Measurements from ENCODE around the gene CACNA1E. TPM values are rescaled to one million over a fixed set of nuclear protein-coding genes. Genes with fewer than 3 reads are reported as not detected.

CACNA1E gene
- total RNA-seq, 1 experiment from 2014 or later: 0.45 TPM

- intact Hi-C loops (cut with micrococcal nuclease; ENCODE audit: unreplicated experiment): loop anchor here (5.0 kb wide), 1 partner anchor 89 kb away; no protein-coding TSS in a partner anchor
- H3K36me3 Mint-ChIP-seq (ENCODE audit: insufficient read depth, unreplicated experiment): no peaks in the 10 kb centered on the region
- CTCF ChIA-PET: no interaction called here
- no peaks in the 10 kb centered on the region for H3K9me3 Mint-ChIP-seq (ENCODE audit: unreplicated experiment)
- Histone ChIP-seq H3K36me3 (ENCODE audit: control insufficient read depth, insufficient read depth, low read length) (no peaks in the 10 kb centered on the region), H3K27me3 (replicated peaks; ENCODE audit: control insufficient read depth, insufficient read depth, low read length) (no peaks in the 10 kb centered on the region), H3K9me3 (no peaks in the 10 kb centered on the region), H3K4me1 (no peaks in the 10 kb centered on the region), H3K4me3 (ENCODE audit: low read depth, low read length) (no peak overlapping the region)
- BruUV-seq (replicated peaks): no TSS peak
- H3K27me3 Mint-ChIP-seq (ENCODE audit: insufficient read depth, unreplicated experiment): peaks cover 12% of the 10 kb centered on the region
- peak; percentile 33 to 46 for TF ChIP-seq CTCF (IDR thresholded peaks at IDR 0.05; ENCODE audit: insufficient read depth in 1 of 2, low read depth in 1 of 2, low read length in 1 of 2, severe bottlenecking in 1 of 2, unreplicated experiment in 1 of 2)
- POLR2A ChIA-PET: no interaction called here
- H3K4me1 Mint-ChIP-seq (ENCODE audit: low read depth, unreplicated experiment): no peaks in the 10 kb centered on the region
- no peak overlapping the region for H3K4me3 Mint-ChIP-seq (ENCODE audit: unreplicated experiment)
- DNase-seq: peak in 1 of 2 experiments; percentile 27
- H3K27ac Mint-ChIP-seq (ENCODE audit: unreplicated experiment): no peak overlapping the region
Observed at GRCh38 chr1:181587870-181588438, 104.6 kb downstream of the CACNA1E start.

- H3K4me3 Mint-ChIP-seq (ENCODE audit: unreplicated experiment): no peak overlapping the region
- H3K4me1 ChIP-seq: no peaks in the 10 kb centered on the region
- no peaks in the 10 kb centered on the region for H3K27me3 ChIP-seq (replicated peaks; ENCODE audit: control insufficient read depth, insufficient read depth, low read length)
- peaks cover 12% of the 10 kb centered on the region for H3K27me3 Mint-ChIP-seq (ENCODE audit: insufficient read depth, unreplicated experiment)
- ChIA-PET POLR2A (no interaction called here), CTCF (no interaction called here)
- H3K27ac Mint-ChIP-seq (ENCODE audit: unreplicated experiment): no peak overlapping the region
- no peaks in the 10 kb centered on the region for H3K4me1 Mint-ChIP-seq (ENCODE audit: low read depth, unreplicated experiment)
- H3K9me3 Mint-ChIP-seq (ENCODE audit: unreplicated experiment): no peaks in the 10 kb centered on the region
- no peak for TF ChIP-seq CTCF (IDR thresholded peaks at IDR 0.05; ENCODE audit: insufficient read depth in 1 of 2, low read depth in 1 of 2, low read length in 1 of 2, severe bottlenecking in 1 of 2, unreplicated experiment in 1 of 2)
- no peak for DNase-seq
- intact Hi-C loops (cut with micrococcal nuclease; ENCODE audit: unreplicated experiment): loop anchor here (5.0 kb wide), 1 partner anchor 89 kb away; no protein-coding TSS in a partner anchor
- no peaks in the 10 kb centered on the region for H3K9me3 ChIP-seq
- no peaks in the 10 kb centered on the region for H3K36me3 ChIP-seq (ENCODE audit: control insufficient read depth, insufficient read depth, low read length)
- BruUV-seq (replicated peaks): no TSS peak
- H3K4me3 ChIP-seq (ENCODE audit: low read depth, low read length): no peak overlapping the region
- no peaks in the 10 kb centered on the region for H3K36me3 Mint-ChIP-seq (ENCODE audit: insufficient read depth, unreplicated experiment)
Observed at GRCh38 chr1:181588631-181589030, 105.3 kb downstream of the CACNA1E start.

- ChIA-PET POLR2A (no interaction called here), CTCF (no interaction called here)
- Mint-ChIP-seq H3K4me3 (ENCODE audit: unreplicated experiment) (no peak overlapping the region), H3K36me3 (ENCODE audit: insufficient read depth, unreplicated experiment) (no peaks in the 10 kb centered on the region), H3K27ac (ENCODE audit: unreplicated experiment) (no peak overlapping the region), H3K27me3 (ENCODE audit: insufficient read depth, unreplicated experiment) (peaks cover 18% of the 10 kb centered on the region), H3K9me3 (ENCODE audit: unreplicated experiment) (no peaks in the 10 kb centered on the region), H3K4me1 (ENCODE audit: low read depth, unreplicated experiment) (no peaks in the 10 kb centered on the region)
- H3K9me3 ChIP-seq: no peaks in the 10 kb centered on the region
- no peaks in the 10 kb centered on the region for H3K4me1 ChIP-seq
- intact Hi-C loops (cut with micrococcal nuclease; ENCODE audit: unreplicated experiment): no loop called here
- no peaks in the 10 kb centered on the region for H3K36me3 ChIP-seq (ENCODE audit: control insufficient read depth, insufficient read depth, low read length)
- no peaks in the 10 kb centered on the region for H3K27me3 ChIP-seq (replicated peaks; ENCODE audit: control insufficient read depth, insufficient read depth, low read length)
- no peak for TF ChIP-seq CTCF (IDR thresholded peaks at IDR 0.05; ENCODE audit: insufficient read depth in 1 of 2, low read depth in 1 of 2, low read length in 1 of 2, severe bottlenecking in 1 of 2, unreplicated experiment in 1 of 2)
- H3K4me3 ChIP-seq (ENCODE audit: low read depth, low read length): no peak overlapping the region
- BruUV-seq (replicated peaks): no TSS peak
- DNase-seq: no peak
Observed at GRCh38 chr1:181592255-181592859, 109.0 kb downstream of the CACNA1E start.
